Measurements from ENCODE around the gene NUP210. TPM values are rescaled to one million over a fixed set of nuclear protein-coding genes. Genes with fewer than 3 reads are reported as not detected.

The NUP210 gene
- total RNA-seq, 1 donor from 2014 or later, result 0.53 TPM

GRCh38 chr3:13353506-13353905, 66.6 kb downstream of the NUP210 start:
- no peak for DNase-seq (ENCODE audit: extremely low read depth, low read depth, low spot score)

DNA sequence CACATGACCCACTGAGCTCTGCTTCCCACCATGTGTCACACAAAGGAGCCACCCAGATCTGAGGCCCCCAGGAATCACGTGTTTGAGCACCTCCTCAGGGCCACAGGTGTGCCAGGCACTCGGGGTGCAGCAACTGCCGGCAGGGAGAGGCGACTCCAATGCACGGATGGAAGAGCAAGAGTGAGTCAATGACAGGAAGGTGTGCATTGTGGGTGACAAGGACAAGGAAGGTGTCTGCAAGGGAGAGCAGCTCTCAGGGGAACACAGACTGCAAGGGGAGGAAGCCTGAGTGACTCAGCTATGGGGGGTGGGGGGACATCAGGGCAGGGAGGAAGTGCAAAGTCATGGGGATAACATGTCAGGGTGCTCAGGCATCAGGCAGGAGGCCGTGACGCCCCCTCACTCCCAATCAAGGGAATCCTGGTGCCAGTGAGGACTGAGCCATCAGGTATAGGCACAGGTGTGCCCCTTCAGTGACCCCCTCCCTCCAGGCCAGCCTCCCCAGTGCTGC, 67.4 kb downstream of the NUP210 start:
- DNase-seq (ENCODE audit: extremely low read depth, low read depth, low spot score), result no peak

DNA sequence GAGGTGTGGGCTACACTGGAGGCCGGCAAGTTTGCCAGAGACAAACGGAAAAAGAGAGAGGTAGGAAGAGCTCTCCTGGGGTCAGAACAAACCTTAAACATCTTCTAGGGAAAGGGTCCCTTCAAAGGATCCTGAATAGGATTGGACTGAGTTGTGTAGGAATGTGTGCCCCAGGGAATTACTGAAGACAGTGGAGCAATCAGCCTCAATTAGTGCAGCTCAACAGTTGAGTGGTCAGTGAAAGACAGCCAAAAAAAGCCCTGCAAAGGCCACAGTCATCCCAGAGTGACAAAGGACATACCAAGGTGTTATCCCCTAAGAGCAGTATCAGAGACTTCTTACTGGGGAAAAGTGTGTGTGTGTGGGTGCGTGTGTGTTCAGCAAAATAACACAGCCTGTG, 70.3 kb downstream of the NUP210 start:
- no peak for DNase-seq (ENCODE audit: extremely low read depth, low read depth, low spot score)

DNA sequence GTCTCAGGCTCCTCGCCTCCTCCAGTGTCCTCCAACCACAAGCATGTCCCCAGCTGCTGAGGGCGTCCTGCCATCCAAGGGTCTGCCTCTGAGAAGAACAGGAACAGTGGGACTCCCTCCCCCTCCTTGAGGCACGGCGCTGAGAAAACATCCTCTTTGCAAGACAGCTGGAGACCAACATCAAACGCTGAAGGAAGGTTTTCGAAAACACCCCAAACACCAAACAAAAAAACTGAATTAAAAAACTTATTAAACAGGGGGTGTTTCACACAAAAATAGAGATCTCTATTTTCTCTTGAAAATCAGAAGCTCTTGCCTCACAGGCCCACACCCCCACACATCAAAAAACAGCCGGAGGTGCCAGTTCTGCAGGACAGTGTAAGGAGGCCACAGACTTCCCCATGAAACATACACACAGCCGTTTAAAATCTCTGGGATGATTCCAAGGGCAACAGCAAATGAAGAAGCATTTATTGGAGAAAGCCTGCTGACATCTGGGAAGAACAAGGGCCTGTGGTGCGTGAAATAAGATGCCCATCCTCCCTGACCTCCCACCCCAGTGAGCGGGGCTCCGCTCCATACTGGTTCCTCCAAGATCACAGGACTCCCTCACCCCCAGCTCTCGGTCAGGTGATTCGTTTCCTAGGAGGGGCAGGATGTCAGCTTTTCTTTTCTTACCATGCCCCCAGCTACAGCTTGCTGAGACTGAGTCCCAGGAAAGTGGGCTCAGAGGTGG, 71.3 kb downstream of the NUP210 start:
- DNase-seq (ENCODE audit: extremely low read depth, low read depth, low spot score), result no peak

DNA sequence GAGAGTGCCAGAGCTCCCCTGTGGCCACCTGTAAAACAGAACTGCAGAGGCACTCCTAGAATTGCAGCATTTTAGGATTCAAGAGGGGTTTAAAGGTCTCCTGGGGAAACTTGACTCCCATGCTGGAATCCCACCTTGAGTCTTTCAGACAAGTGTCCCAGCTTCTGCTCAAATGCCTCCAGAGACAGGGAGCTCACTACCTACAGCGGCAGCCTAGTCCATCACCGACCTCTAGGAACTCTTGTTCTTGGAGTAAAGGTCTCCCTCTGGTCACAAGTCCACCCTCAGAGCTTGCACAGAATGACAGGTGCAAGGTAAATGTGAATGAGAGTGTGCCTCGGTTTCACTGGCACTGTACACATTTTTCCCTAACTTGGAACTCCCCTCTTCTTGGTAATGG, 72.0 kb downstream of the NUP210 start:
- no peak for DNase-seq (ENCODE audit: extremely low read depth, low read depth, low spot score)

GRCh38 chr3:13347390-13347950, 72.7 kb downstream of the NUP210 start:
- DNase-seq (ENCODE audit: extremely low read depth, low read depth, low spot score), result no peak

DNA sequence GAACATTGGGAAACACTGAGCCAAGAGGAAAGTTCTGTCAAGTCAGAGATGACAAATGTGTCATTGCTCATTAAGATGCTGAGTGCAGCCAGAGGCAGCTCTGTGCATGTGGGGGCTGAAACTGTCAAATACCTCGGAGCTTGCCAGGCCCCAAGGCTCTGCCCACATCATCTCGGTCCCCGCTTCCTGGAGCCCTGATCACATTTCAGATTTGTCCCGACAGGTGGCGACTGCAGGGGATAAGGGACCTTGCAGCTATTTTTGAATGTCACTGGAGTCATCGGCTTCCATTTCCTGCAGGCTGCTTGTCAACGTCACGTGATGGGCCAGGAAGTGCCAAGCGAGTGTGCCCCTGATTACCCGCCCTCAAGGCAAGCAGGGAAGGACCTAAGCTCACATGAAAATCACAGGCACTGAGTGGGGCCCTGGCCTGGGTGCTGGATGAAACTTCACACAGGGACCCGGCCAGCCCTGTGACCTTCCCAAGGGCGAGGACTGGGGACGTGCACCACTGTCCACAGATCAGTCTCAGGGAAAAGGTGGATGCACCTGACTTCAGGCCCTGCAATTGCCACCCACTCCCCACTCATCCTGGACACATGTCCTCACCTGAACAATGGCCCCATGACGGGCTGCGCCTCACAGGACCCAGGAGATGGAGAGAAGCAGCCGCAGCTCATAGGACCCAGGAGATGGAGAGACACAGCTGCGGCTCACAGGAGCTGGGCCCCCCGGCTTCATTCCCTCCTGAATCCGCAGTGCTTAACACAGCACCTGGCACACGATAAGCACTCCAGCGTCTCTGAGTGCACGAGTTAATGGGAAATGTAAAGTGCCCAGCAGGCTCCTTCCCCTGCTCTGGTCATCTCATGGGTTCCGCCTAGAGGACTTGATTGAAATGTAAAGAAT, 73.4 kb downstream of the NUP210 start:
- no peak for DNase-seq (ENCODE audit: extremely low read depth, low read depth, low spot score)

DNA sequence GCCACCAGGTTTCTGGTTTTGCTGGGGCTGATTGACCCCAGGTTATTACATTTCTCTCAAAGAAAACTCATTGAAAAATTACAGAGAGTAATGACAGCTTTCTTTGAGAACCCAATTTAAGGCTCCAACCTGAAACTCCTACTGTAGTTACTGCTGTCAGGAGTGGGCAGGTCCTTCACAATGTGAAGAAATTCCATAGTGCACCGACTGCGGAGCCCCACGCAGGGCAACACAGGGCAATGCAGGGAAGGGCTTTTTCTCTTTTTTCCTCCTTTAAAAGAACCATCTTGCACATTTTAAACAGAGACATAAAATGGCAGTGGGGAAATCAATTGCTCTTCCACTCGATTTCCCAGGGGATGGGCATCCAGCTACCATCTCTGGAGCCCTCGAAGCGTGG, 74.3 kb downstream of the NUP210 start:
- no peak for DNase-seq (ENCODE audit: extremely low read depth, low read depth, low spot score)

- no peak for DNase-seq (ENCODE audit: extremely low read depth, low read depth, low spot score)
These were observed 74.8 kb downstream of the NUP210 start for GRCh38 chr3:13345284-13345683.

GRCh38 chr3:13344663-13345062, 75.5 kb downstream of the NUP210 start:
- DNase-seq (ENCODE audit: extremely low read depth, low read depth, low spot score), result no peak

- no peak for DNase-seq (ENCODE audit: extremely low read depth, low read depth, low spot score)
These were observed 76.5 kb downstream of the NUP210 start for GRCh38 chr3:13343601-13344000.

DNA sequence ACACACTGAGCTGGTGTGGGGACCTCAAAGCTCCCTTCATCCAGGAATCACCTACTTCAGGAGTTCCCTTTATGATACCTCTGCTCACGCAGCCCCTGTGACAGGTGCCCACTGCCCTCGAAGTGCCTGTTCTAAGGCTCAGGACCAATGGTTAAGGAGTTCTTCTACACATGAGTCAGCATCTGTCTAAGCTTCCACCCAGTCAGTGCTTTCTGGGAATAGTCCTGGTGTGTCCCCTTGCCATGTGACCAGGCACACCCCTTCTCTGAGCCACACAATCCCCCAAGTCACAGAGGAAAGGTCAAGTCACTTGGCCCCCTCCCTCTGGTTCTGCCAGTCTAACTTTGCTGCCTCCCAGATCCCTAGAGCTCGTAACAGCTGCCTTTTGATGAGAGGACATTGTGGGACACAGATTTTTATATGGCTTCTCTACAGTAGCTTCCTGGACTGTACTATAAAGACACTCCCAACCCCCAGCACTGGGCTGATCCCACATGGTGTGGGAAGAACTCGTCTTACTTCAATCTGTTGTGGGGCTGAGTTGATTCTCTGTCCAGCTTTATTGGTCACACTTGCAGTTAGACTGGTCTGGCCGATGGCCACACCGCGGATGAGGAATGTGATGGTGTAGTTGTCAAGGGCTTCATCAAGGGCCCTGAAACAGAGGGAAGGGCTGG, 78.8 kb downstream of the NUP210 start:
- DNase-seq (ENCODE audit: extremely low read depth, low read depth, low spot score), result no peak

DNA sequence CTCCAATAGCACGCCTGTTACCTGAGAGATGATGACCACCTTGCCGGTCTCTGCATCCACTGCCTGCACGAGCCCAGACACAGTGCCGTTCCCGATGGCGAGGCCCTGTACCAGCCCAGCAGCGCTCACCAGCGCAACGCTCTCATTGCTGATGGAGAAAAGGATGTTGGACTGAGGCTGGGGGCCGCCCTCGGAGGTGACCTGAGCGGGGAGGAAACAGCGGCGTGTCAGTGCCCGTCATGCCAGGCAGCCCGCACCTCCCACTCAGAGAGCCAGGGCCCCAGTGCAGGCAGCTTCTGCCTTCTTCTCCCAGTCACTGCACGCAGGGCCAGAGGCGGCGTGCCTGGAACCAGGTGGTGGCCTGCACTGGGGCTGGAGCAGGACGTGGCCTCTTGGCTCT, 80.3 kb downstream of the NUP210 start:
- DNase-seq (ENCODE audit: extremely low read depth, low read depth, low spot score), result no peak

- DNase-seq (ENCODE audit: extremely low read depth, low read depth, low spot score), result no peak
These were observed 81.1 kb downstream of the NUP210 start for GRCh38 chr3:13338996-13339395.

DNA sequence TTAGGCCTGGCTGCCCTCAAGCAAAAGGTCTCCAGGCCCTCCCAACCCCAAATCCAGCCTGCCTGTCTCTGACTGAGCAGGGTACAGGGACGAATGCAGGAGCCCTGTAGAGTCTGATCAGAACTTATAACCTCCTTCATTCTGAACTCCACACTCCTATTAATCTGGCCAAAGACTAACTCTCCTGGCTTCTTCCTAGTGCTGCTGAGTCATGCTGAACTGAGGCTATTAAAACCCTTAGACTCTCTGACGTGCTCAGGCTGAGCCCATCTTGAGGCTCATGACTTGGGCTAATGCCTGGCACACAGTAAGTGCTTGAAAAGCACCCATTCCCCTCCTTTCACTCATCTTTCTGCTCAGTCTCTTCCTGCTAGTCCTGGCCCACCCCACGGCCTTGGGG, 81.9 kb downstream of the NUP210 start:
- DNase-seq (ENCODE audit: extremely low read depth, low read depth, low spot score), result no peak

DNA sequence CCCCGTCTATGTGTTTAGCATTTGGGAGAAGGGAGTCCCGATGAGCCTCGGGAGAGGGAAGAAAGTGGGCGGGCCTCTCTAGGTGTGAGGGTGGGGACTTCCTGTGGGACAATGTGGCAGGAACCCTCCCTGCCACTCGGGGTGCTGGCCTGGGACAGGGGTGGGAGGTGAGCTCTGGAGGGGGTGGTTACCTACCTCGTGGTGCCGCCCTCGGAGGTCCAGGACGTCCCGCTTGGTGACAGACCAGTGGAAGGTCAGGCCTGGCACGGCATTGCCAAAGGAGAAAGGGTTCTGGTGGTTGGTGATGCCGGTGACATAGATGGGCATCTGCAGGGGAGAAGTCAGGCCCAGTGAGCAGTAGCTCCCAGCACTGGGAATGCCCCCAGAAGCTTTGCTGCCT, 83.5 kb downstream of the NUP210 start:
- DNase-seq (ENCODE audit: extremely low read depth, low read depth, low spot score), result no peak

DNA sequence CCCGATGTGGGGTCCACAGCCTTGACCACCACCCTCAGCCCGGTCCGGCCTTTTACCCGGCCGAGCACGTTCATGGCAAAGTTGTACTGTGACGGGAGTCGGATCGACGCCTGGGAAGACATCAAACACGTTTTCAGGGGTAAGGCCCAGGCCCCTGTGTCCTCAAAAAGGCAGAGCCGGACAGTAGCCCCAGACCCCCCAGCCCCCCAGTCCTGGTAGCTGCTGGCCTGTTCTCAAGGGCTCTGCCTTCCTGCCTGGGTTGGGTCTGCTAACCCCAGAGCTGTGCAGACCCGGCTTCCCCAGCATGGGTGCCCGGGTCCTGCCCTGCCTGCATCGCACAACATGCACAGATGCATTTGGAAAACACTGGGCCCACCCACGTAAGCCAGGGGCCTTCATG, 84.6 kb downstream of the NUP210 start:
- DNase-seq (ENCODE audit: extremely low read depth, low read depth, low spot score), result no peak

GRCh38 chr3:13335059-13335458, 85.1 kb downstream of the NUP210 start:
- DNase-seq (ENCODE audit: extremely low read depth, low read depth, low spot score), result no peak

DNA sequence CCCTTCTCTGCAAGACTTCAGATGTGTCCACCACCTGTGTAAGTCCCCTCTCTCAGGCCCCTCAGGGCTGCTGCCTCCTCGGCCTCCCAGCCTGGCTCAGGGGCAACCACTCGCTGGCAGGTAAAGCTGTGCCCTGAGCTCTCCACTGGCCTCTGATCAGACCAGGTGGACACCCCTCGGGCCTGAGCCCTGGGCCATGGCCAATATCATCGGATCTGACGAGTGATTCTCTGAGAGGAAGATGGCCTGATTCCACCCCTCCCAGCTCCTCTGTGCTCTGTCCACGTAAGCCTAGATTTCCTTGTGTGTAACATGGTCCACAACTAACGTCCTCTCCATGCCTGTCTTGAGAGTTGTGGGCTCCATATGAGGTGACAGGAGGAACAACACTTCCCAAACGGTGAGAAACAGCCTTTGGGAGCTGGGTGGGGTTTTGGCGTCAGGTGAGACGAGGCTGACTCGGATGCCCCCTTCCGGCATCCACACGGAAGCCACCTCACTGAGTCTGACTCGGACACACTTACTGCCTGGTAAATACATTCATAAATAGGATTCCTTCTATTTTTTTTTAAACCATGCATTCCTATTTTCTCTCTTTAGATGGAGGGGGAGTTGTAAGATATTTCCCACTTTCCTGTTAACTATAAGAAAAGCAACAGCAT, 86.8 kb downstream of the NUP210 start:
- no peak for DNase-seq (ENCODE audit: extremely low read depth, low read depth, low spot score)

DNA sequence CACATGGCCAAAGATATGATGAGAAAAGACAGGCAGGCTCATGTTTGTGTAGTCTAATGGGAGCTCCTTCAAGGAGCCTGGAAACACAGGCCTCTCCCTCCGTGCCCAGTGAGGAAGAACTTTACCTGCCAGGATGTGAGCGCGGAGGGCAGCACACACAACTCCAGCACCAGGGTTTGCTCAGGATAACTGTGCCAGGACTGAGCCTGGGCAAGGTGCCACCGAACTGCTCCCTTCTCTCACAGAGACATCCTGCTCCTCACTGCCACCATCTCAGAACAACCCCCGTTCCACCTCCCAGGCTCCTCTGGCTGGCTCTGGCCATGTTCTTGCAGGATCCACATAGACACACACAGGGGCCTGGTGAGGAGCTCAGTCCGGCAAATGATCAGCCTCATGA, 87.4 kb downstream of the NUP210 start:
- DNase-seq (ENCODE audit: extremely low read depth, low read depth, low spot score), result no peak

Measured in glomerular endothelial cell (primary cell).